A549 (cell line): ENCODE data around the gene CDK10.

Experiments used
- BHLHE40 ChIP-seq: IDR thresholded peaks from 2 replicates; pipeline ENCODE4 v1.6.1; 2012; ENCODE audit warnings: low read depth, low read length, inconsistent platforms
- FOSL2 ChIP-seq, 2 experiments: fragments of 450-650 bp in 1 of 2; fragments of >200 bp in 1 of 2; sonication (Bioruptor Twin) in 1 of 2; formaldehyde crosslinking; IDR thresholded peaks; 2 replicates each; pipeline versions ENCODE4 v1.5.0 to v1.6.1; 2016 to 2020; ENCODE audit warnings: mild to moderate bottlenecking in 1 of 2, moderate library complexity in 1 of 2
- GATA3 ChIP-seq: IDR thresholded peaks from 2 replicates; pipeline ENCODE4 v1.6.1; 2012; ENCODE audit warnings: borderline replicate concordance
- MYC ChIP-seq: IDR thresholded peaks from 2 replicates; pipeline ENCODE4 v1.6.1; 2012; ENCODE audit warnings: mild to moderate bottlenecking, inconsistent platforms, low read length, improper control_type of control experiment, borderline replicate concordance
- POLR2A ChIP-seq: IDR thresholded peaks from 2 replicates; pipeline ENCODE4 v1.6.1; 2012; ENCODE audit warnings: mild to moderate bottlenecking, low read length
- RFX5 ChIP-seq: fragments of 450-650 bp; IDR thresholded peaks from 2 replicates; pipeline ENCODE4 v1.7.1; 2014; ENCODE audit warnings: antibody characterized with exemption, mild to moderate bottlenecking, moderate library complexity
- RNF2 ChIP-seq: fragments of 200-600 bp; sonication (generic); IDR thresholded peaks from 2 replicates; pipeline ENCODE4 v1.6.1; 2016; ENCODE audit warnings: low read depth, mild to moderate bottlenecking, antibody characterized with exemption, moderate library complexity, borderline replicate concordance
- SMC3 ChIP-seq: fragments of >200 bp; sonication (Bioruptor Twin); formaldehyde crosslinking; IDR thresholded peaks from 3 replicates; pipeline ENCODE4 v1.6.1; 2018; ENCODE audit warnings: inconsistent platforms
- TF ChIP-seq, protein P1 (sequence below): fragments of >200 bp; sonication (Bioruptor Twin); formaldehyde crosslinking; IDR thresholded peaks from 3 replicates; pipeline ENCODE4 v1.5.1; 2016
- TF ChIP-seq, protein P2 (sequence below): IDR thresholded peaks from 2 replicates; pipeline ENCODE4 v1.6.1; 2012
- TF ChIP-seq, protein P3 (sequence below): fragments of 450-650 bp; IDR thresholded peaks from 2 replicates; pipeline ENCODE4 v1.6.1; 2014; ENCODE audit warnings: antibody characterized with exemption
- TF ChIP-seq, protein P4 (sequence below): IDR thresholded peaks from 2 replicates; pipeline ENCODE4 v1.6.1; 2012

DNA sequence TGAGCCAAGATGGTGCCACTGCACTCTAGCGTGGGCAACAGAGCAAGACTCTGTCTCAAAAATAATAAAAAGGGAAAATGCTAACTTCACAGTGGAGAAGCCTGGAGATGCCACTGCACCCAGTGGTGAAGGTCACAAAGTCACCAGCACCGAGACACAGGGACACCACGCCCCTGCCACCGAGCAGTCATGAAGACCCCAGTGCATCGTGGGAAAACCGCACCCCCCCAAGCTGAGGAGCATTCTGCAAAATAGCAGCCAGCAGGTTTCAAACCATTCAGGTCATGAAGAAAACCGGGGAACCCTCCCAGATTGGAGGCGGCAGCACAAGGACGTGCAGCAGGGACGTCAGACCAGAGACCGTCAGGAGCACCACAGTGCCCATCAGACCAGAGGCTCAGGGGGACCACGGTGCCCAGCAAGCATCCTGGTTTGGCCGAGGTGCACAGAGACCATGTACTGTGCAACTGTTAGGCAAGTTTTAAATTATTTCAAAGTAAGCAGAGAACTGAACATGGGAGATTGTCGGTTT lies 42.7 kb upstream of the CDK10 start:
- no peak for TF ChIP-seq GATA3
- no peak for TF ChIP-seq MYC
- no peak for TF ChIP-seq SMC3
- TF ChIP-seq, protein P1, sequence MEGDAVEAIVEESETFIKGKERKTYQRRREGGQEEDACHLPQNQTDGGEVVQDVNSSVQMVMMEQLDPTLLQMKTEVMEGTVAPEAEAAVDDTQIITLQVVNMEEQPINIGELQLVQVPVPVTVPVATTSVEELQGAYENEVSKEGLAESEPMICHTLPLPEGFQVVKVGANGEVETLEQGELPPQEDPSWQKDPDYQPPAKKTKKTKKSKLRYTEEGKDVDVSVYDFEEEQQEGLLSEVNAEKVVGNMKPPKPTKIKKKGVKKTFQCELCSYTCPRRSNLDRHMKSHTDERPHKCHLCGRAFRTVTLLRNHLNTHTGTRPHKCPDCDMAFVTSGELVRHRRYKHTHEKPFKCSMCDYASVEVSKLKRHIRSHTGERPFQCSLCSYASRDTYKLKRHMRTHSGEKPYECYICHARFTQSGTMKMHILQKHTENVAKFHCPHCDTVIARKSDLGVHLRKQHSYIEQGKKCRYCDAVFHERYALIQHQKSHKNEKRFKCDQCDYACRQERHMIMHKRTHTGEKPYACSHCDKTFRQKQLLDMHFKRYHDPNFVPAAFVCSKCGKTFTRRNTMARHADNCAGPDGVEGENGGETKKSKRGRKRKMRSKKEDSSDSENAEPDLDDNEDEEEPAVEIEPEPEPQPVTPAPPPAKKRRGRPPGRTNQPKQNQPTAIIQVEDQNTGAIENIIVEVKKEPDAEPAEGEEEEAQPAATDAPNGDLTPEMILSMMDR: no peak
- no peak for TF ChIP-seq FOSL2 (IDR thresholded peaks at IDR 0.05)
- no peak for TF ChIP-seq FOSL2 (CRISPR knock-in tag; IDR thresholded peaks at IDR 0.05)
- no peak for TF ChIP-seq POLR2A
- TF ChIP-seq, protein P2, sequence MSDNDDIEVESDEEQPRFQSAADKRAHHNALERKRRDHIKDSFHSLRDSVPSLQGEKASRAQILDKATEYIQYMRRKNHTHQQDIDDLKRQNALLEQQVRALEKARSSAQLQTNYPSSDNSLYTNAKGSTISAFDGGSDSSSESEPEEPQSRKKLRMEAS: no peak
- TF ChIP-seq RFX5: no peak
- TF ChIP-seq BHLHE40: no peak
- no peak for TF ChIP-seq RNF2
- TF ChIP-seq, protein P3, sequence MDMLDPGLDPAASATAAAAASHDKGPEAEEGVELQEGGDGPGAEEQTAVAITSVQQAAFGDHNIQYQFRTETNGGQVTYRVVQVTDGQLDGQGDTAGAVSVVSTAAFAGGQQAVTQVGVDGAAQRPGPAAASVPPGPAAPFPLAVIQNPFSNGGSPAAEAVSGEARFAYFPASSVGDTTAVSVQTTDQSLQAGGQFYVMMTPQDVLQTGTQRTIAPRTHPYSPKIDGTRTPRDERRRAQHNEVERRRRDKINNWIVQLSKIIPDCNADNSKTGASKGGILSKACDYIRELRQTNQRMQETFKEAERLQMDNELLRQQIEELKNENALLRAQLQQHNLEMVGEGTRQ: no peak
- TF ChIP-seq, protein P4, sequence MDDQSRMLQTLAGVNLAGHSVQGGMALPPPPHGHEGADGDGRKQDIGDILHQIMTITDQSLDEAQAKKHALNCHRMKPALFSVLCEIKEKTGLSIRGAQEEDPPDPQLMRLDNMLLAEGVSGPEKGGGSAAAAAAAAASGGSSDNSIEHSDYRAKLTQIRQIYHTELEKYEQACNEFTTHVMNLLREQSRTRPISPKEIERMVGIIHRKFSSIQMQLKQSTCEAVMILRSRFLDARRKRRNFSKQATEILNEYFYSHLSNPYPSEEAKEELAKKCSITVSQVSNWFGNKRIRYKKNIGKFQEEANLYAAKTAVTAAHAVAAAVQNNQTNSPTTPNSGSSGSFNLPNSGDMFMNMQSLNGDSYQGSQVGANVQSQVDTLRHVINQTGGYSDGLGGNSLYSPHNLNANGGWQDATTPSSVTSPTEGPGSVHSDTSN: no peak
